ENCODE data around the gene GRID2.

The GRID2 gene

DNA sequence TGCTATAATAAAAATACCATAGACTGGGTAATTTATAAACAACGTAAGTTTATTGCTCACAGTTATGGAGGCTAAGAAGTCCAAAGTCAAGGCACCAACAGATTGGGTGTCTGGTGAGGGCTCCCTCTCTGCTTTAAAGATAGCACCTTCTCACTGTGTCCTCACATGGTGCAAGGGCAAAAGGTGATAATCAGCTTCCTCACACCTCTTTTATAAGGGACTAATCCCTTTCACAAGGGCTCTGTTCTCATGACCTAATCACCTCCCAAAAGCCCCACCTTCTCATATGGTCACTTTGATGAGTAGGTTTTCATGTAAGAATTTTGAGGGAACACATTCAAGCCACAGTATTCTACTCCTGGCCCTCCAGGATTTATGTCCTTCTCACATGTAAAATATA, 883.1 kb downstream of the GRID2 start:
- no peak overlapping the region for H3K4me3 ChIP-seq (ENCODE audit: low read depth, low read length)
- TF ChIP-seq, protein P1, sequence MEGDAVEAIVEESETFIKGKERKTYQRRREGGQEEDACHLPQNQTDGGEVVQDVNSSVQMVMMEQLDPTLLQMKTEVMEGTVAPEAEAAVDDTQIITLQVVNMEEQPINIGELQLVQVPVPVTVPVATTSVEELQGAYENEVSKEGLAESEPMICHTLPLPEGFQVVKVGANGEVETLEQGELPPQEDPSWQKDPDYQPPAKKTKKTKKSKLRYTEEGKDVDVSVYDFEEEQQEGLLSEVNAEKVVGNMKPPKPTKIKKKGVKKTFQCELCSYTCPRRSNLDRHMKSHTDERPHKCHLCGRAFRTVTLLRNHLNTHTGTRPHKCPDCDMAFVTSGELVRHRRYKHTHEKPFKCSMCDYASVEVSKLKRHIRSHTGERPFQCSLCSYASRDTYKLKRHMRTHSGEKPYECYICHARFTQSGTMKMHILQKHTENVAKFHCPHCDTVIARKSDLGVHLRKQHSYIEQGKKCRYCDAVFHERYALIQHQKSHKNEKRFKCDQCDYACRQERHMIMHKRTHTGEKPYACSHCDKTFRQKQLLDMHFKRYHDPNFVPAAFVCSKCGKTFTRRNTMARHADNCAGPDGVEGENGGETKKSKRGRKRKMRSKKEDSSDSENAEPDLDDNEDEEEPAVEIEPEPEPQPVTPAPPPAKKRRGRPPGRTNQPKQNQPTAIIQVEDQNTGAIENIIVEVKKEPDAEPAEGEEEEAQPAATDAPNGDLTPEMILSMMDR (IDR thresholded peaks at IDR 0.05; ENCODE audit: control insufficient read depth, extremely low read depth, insufficient read depth) = no peak
- DNase-seq (ENCODE audit: low read depth) = no peak

DNA sequence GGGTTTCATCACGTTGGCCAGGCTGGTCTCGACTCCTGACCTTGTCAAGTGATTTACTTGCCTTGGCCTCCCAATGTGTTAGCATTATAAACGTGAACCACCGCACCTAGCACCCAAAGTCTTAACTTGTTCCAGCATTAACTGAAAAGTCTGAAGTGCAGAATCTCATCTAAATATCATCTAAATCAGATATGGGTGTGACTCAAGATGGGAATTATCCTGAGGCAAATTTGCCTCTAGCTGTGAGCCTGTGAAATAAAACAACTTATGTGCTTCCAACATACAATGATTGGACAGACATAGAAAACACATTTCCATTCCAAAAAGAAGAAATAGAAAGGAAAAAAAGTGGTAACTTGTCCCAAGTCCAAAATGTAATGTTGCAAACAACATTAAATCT, 883.7 kb downstream of the GRID2 start:
- DNase-seq (ENCODE audit: low read depth) = no peak
- TF ChIP-seq, protein P1 (IDR thresholded peaks at IDR 0.05; ENCODE audit: control insufficient read depth, extremely low read depth, insufficient read depth) = no peak
- no peak overlapping the region for H3K4me3 ChIP-seq (ENCODE audit: low read depth, low read length)

DNA sequence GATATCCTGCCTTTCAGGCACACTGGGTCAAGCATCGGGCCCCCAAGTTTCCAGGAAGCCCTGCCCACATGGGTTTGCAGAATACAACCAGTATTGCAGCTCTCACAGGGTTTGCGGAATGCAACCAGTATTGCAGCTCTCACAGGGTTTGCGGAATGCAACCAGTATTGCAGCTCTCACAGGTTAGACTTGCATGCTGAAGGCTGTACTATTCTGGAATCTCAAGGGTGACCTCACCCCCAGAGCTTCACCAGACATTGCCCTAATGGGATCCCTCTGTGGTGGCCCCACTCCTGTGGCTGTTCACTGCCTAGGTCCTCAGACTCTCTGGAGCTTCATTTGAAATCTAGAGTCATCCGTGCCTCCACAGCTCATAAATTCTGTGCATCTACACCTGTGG, 884.1 kb downstream of the GRID2 start:
- TF ChIP-seq, protein P1 (IDR thresholded peaks at IDR 0.05; ENCODE audit: control insufficient read depth, extremely low read depth, insufficient read depth) = no peak
- DNase-seq (ENCODE audit: low read depth) = no peak
- H3K4me3 ChIP-seq (ENCODE audit: low read depth, low read length) = no peak overlapping the region

DNA sequence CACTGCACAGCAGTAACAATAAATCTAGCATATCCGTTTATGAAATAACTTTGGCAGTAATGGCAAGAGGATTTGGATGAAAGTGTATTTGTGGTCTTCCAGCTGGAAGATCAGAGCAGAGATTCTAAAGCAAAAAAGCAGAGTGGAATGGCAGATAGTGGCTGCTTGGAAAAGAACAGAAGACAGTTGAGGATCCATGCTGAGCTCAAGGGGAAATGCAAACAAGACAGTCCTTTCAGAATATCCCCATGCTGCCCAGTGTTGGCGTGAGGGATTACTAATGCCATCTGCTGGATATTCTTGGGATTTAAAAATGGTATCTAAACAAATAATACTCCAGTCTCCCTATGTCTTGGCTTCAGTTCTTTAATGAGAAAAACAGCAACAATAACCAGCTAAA, 895.7 kb downstream of the GRID2 start:
- TF ChIP-seq, protein P1 (IDR thresholded peaks at IDR 0.05; ENCODE audit: control insufficient read depth, extremely low read depth, insufficient read depth) = peak; percentile 67
- DNase-seq (ENCODE audit: low read depth) = no peak
- H3K4me3 ChIP-seq (ENCODE audit: low read depth, low read length) = no peak overlapping the region

DNA sequence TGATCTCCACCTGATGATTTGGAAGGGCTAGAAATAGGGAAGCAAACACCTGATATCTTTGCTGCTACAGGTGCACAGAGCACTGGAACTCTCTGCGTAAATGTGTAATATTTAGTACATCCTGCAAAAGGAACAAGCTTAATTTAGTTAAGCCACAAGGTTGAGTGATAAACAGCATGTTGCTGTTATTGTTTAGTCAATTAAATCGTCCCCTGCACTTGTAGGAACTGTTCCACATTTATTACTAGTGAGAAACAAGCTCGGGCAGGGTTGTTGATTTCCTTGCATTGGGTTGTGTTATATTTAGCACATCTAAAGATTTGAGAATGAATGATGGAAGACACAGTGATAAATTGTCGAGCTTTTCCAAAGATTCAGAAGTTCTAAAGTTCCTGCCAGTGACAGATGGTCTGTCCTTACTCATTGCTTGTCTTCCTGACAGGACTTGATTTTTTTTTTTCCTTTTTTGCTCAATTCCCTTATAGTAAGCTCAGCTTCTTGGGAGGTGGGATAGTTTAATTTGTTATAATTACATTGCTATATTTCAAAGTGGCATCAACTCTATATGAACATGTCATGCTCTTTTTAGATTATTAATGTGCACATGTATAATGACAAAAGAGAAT, 897.8 kb downstream of the GRID2 start:
- TF ChIP-seq, protein P1 (IDR thresholded peaks at IDR 0.05; ENCODE audit: control insufficient read depth, extremely low read depth, insufficient read depth) = no peak
- DNase-seq (ENCODE audit: low read depth) = no peak
- no peak overlapping the region for H3K4me3 ChIP-seq (ENCODE audit: low read depth, low read length)

DNA sequence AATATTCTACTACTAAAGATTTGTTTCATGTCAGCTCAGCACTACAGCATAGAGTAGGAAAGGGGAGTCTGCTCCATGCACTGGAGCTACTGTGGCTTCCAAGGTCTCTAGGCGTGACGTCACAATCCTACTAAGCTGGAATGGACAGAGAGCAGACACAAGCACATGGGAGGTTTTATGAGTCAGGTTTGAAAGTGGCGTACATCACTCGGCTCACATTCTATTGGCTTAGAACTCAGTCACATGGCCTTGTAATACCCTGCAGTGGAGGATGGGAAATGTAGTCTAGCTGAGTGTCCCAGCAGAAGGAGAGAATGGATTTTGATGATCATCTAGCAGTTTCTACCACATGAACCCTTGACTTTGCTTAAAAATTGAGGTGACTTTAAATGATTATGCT, 899.9 kb downstream of the GRID2 start:
- TF ChIP-seq, protein P1 (IDR thresholded peaks at IDR 0.05; ENCODE audit: control insufficient read depth, extremely low read depth, insufficient read depth) = no peak
- DNase-seq (ENCODE audit: low read depth) = no peak
- no peak overlapping the region for H3K4me3 ChIP-seq (ENCODE audit: low read depth, low read length)

DNA sequence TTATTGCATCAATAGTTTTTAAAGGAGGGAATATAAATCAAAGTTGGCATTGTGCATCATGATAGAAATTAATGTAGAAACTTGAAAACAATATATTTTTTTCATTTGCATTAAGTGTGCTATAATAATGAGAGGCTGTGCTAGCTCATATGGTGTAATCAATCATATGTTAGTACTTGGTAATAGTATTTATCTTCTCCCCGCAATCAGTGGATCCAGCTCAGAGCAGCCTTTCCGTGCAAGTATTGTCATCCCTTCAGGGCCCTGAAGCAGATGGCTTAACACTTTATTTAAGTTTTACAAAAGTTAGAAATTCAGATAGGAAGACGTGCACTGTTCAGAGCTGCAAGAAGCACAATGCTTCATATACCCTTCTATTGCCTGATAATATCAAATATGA, 908.5 kb downstream of the GRID2 start:
- DNase-seq (ENCODE audit: low read depth) = no peak
- no peak overlapping the region for H3K4me3 ChIP-seq (ENCODE audit: low read depth, low read length)
- TF ChIP-seq, protein P1 (IDR thresholded peaks at IDR 0.05; ENCODE audit: control insufficient read depth, extremely low read depth, insufficient read depth) = no peak

All from LNCaP clone FGC (cell line).